ENCODE measurements around the gene TBL1X. TPM values are rescaled to one million over a fixed set of nuclear protein-coding genes. Genes with fewer than 3 reads are reported as not detected.

TBL1X gene
- total and polyA plus RNA-seq, 2 experiments from 2014 or later = 8.7 to 26.9 TPM

DNA sequence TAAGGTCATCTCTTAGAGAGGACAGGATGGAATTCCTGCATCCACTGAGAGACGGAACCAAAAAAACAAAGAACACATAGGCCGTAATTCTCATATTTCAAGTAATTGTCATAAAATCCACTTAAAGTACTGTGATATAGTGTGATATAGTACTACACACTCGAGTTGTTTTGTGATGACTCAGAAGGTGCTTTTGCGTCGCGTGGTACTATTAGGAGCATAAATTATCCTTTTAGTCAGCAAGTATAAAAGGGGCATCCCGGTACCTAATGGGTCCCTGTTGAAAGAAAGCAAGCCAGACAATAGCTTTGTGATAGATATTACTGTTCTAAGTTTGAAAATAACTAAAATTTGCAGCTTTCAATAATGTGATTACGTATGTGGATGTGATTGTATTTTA, 245.5 kb downstream of the TBL1X start:
- Mint-ChIP-seq H3K9me3 (no peaks in the 10 kb centered on the region), H3K27me3 (ENCODE audit: insufficient read depth, low read depth, poor library complexity) (peaks cover 3% of the 10 kb centered on the region), H3K4me3 (no peak overlapping the region), H3K4me1 (peaks cover 5% of the 10 kb centered on the region), H3K27ac (no peak overlapping the region), H3K36me3 (ENCODE audit: low read depth) (peaks cover 66% of the 10 kb centered on the region)
- ATAC-seq = no peak
- Histone ChIP-seq H3K79me2 (replicated peaks; ENCODE audit: insufficient read depth) (no peaks in the 10 kb centered on the region), H3K27me3 (ENCODE audit: insufficient read depth) (no peaks in the 10 kb centered on the region), H3K4me3 (no peak overlapping the region), H3K4me2 (no peak overlapping the region), H3K36me3 (ENCODE audit: insufficient read depth) (no peaks in the 10 kb centered on the region; the same call in 1 of the 2 replicates), H3K27ac (ENCODE audit: low read depth) (no peak overlapping the region), H3K4me1 (ENCODE audit: insufficient read depth) (no peaks in the 10 kb centered on the region), H2AFZ (no peak overlapping the region), H3K9me2 (ENCODE audit: insufficient read depth) (no peaks in the 10 kb centered on the region), H4K20me1 (replicated peaks; ENCODE audit: insufficient read depth) (no peaks in the 10 kb centered on the region), H3F3A (replicated peaks; ENCODE audit: low read depth) (no peaks in the 10 kb centered on the region)
- DNase-seq (ENCODE audit: low spot score) = no peak
- TF ChIP-seq POLR2AphosphoS5 (IDR thresholded peaks at IDR 0.05; ENCODE audit: low read depth) (no peak), CTCF (conservative IDR thresholded peaks at IDR 0.05; ENCODE audit: low read depth in 2 of 2) (no peak), EZH2phosphoT487 (IDR thresholded peaks at IDR 0.05; ENCODE audit: unreplicated experiment) (no peak), ZNF331 (CRISPR knock-in tag; IDR thresholded peaks at IDR 0.05; ENCODE audit: low read depth) (no peak), ETS1 (IDR thresholded peaks at IDR 0.05) (no peak), EZH2 (IDR thresholded peaks at IDR 0.05; ENCODE audit: low read depth, unreplicated experiment) (no peak)
- TF ChIP-seq, protein P1, sequence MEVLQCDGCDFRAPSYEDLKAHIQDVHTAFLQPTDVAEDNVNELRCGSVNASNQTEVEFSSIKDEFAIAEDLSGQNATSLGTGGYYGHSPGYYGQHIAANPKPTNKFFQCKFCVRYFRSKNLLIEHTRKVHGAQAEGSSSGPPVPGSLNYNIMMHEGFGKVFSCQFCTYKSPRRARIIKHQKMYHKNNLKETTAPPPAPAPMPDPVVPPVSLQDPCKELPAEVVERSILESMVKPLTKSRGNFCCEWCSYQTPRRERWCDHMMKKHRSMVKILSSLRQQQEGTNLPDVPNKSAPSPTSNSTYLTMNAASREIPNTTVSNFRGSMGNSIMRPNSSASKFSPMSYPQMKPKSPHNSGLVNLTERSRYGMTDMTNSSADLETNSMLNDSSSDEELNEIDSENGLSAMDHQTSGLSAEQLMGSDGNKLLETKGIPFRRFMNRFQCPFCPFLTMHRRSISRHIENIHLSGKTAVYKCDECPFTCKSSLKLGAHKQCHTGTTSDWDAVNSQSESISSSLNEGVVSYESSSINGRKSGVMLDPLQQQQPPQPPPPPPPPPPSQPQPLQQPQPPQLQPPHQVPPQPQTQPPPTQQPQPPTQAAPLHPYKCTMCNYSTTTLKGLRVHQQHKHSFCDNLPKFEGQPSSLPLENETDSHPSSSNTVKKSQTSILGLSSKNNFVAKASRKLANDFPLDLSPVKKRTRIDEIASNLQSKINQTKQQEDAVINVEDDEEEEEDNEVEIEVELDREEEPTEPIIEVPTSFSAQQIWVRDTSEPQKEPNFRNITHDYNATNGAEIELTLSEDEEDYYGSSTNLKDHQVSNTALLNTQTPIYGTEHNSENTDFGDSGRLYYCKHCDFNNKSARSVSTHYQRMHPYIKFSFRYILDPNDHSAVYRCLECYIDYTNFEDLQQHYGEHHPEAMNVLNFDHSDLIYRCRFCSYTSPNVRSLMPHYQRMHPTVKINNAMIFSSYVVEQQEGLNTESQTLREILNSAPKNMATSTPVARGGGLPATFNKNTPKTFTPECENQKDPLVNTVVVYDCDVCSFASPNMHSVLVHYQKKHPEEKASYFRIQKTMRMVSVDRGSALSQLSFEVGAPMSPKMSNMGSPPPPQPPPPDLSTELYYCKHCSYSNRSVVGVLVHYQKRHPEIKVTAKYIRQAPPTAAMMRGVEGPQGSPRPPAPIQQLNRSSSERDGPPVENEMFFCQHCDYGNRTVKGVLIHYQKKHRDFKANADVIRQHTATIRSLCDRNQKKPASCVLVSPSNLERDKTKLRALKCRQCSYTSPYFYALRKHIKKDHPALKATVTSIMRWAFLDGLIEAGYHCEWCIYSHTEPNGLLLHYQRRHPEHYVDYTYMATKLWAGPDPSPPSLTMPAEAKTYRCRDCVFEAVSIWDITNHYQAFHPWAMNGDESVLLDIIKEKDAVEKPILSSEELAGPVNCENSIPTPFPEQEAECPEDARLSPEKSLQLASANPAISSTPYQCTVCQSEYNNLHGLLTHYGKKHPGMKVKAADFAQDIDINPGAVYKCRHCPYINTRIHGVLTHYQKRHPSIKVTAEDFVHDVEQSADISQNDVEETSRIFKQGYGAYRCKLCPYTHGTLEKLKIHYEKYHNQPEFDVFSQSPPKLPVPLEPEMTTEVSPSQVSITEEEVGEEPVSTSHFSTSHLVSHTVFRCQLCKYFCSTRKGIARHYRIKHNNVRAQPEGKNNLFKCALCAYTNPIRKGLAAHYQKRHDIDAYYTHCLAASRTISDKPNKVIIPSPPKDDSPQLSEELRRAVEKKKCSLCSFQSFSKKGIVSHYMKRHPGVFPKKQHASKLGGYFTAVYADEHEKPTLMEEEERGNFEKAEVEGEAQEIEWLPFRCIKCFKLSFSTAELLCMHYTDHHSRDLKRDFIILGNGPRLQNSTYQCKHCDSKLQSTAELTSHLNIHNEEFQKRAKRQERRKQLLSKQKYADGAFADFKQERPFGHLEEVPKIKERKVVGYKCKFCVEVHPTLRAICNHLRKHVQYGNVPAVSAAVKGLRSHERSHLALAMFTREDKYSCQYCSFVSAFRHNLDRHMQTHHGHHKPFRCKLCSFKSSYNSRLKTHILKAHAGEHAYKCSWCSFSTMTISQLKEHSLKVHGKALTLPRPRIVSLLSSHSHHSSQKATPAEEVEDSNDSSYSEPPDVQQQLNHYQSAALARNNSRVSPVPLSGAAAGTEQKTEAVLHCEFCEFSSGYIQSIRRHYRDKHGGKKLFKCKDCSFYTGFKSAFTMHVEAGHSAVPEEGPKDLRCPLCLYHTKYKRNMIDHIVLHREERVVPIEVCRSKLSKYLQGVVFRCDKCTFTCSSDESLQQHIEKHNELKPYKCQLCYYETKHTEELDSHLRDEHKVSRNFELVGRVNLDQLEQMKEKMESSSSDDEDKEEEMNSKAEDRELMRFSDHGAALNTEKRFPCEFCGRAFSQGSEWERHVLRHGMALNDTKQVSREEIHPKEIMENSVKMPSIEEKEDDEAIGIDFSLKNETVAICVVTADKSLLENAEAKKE (CRISPR knock-in tag; IDR thresholded peaks at IDR 0.05) = no peak

All from GM23338 (cell line).